ENCODE measurements around the gene IL27RA. TPM values are rescaled to one million over a fixed set of nuclear protein-coding genes. Genes with fewer than 3 reads are reported as not detected.

The IL27RA gene
- polyA plus RNA-seq, 2 of the 4 experiments (the other 2 are of a cell fraction): 3.0 to 4.5 TPM

- CTCF ChIA-PET: interaction anchor here (1.0 to 1.1 kb wide), 2 partner anchors 9 to 11 kb away, joined by 4 to 5 read pairs; no protein-coding TSS in a partner anchor
- Histone ChIP-seq H3K4me3 (peak overlapping the region; percentile 87), H3K9me3 (peaks cover 11% of the 10 kb centered on the region), H3K4me1 (0 out of 3 replicates have a peak, but pooled peaks cover 4% of the 10 kb centered on the region), H3K4me2 (peak overlapping the region; percentile 69), H3K27ac (peak overlapping the region; percentile 99)
- TF ChIP-seq MAX (IDR thresholded peaks at IDR 0.05) (peak; percentile 28; the same call in 1 of the 2 replicates), ZSCAN20 (CRISPR knock-in tag; IDR thresholded peaks at IDR 0.05) (no peak), JUN (IDR thresholded peaks at IDR 0.05) (peak in 1 of 2 experiments; percentile 66; a peak in 1 of 5 replicates), POLR2A (IDR thresholded peaks at IDR 0.05; ENCODE audit: low read length) (peak; percentile 68), CTCF (IDR thresholded peaks at IDR 0.05) (peak; percentile 40; the same call in 2 of the 3 replicates), ESRRA (IDR thresholded peaks at IDR 0.05; ENCODE audit: borderline replicate concordance, low read length) (no peak), PHF8 (IDR thresholded peaks at IDR 0.05; ENCODE audit: borderline replicate concordance, low read depth) (peak; percentile 57; the same call in 1 of the 2 replicates)
- WGBS (ENCODE audit: missing lambda C conversion rate): 1% methylated on average over 17 of the region's 72 CpGs
- DNase-seq (ENCODE audit: low read depth in 1 of 2, low spot score in 1 of 2) (peak; percentile 62 to 67), ATAC-seq (peak; percentile 73 to 89), FAIRE-seq (no peak)
- POLR2A ChIA-PET: no interaction called here
Observed at GRCh38 chr19:14091081-14091812, 59.7 kb downstream of the IL27RA start.

- ATAC-seq (no peak; a peak in 1 of 6 replicates), DNase-seq (ENCODE audit: low read depth in 1 of 2, low spot score in 1 of 2) (no peak), FAIRE-seq (no peak)
- H3K4me3 ChIP-seq: peak overlapping the region; percentile 87
- H3K4me1 ChIP-seq: 0 out of 3 replicates have a peak, but pooled peaks cover 4% of the 10 kb centered on the region
- ChIA-PET CTCF (interaction anchor here (1.0 to 1.1 kb wide), 2 partner anchors 8 to 10 kb away, joined by 4 to 5 read pairs; no protein-coding TSS in a partner anchor), POLR2A (no interaction called here)
- TF ChIP-seq HES2 (IDR thresholded peaks at IDR 0.05) (no peak), POLR2A (IDR thresholded peaks at IDR 0.05; ENCODE audit: low read length) (no peak), MYC (IDR thresholded peaks at IDR 0.05; ENCODE audit: borderline replicate concordance, low read length) (no peak), RFX5 (IDR thresholded peaks at IDR 0.05) (no peak)
- H3K9me3 ChIP-seq: peaks cover 11% of the 10 kb centered on the region
- peak overlapping the region; percentile 69 for H3K4me2 ChIP-seq
- peak overlapping the region; percentile 99 for H3K27ac ChIP-seq
- WGBS (ENCODE audit: missing lambda C conversion rate): 41% methylated on average over 15 of the region's 15 CpGs
Observed at GRCh38 chr19:14091813-14092462, 60.4 kb downstream of the IL27RA start.

GRCh38 chr19:14093117-14093823 lies 61.7 kb downstream of the IL27RA start:
- no peak overlapping the region for H3K27ac ChIP-seq
- peaks cover 11% of the 10 kb centered on the region for H3K9me3 ChIP-seq
- TF ChIP-seq KDM1A (IDR thresholded peaks at IDR 0.05; ENCODE audit: low read depth) (peak; percentile 58; the same call in 1 of the 2 replicates), HEYL (CRISPR knock-in tag; IDR thresholded peaks at IDR 0.05) (no peak)
- POLR2A ChIA-PET: no interaction called here
- 0 out of 3 replicates have a peak, but pooled peaks cover 4% of the 10 kb centered on the region for H3K4me1 ChIP-seq
- no peak overlapping the region for H3K4me2 ChIP-seq
- 96% methylated on average over 9 of the region's 9 CpGs for WGBS (ENCODE audit: missing lambda C conversion rate)
- DNase-seq (ENCODE audit: low read depth in 1 of 2, low spot score in 1 of 2) (no peak), ATAC-seq (no peak), FAIRE-seq (no peak)
- CTCF ChIA-PET: interaction anchor here (2.0 to 3.9 kb wide), 3 partner anchors 18 to 44 kb away, joined by 8 to 25 read pairs (median 8); partner anchors contain the start of gene ASF1B
- no peak overlapping the region for H3K4me3 ChIP-seq

- Histone ChIP-seq H3K27ac (no peak overlapping the region), H3K9me3 (peaks cover 11% of the 10 kb centered on the region), H3K4me1 (0 out of 3 replicates have a peak, but pooled peaks cover 4% of the 10 kb centered on the region), H3K4me3 (no peak overlapping the region), H3K4me2 (no peak overlapping the region)
- ChIA-PET POLR2A (no interaction called here), CTCF (interaction anchor here (2.0 to 3.9 kb wide), 3 partner anchors 19 to 42 kb away, joined by 8 to 25 read pairs (median 8); partner anchors contain the start of gene ASF1B)
- ATAC-seq (no peak), DNase-seq (ENCODE audit: low read depth in 1 of 2, low spot score in 1 of 2) (no peak), FAIRE-seq (no peak)
- TF ChIP-seq SMC3 (IDR thresholded peaks at IDR 0.05) (no peak), ZFP36 (IDR thresholded peaks at IDR 0.05; ENCODE audit: borderline replicate concordance, partially characterized antibody) (peak; percentile 38), ZC3H11A (IDR thresholded peaks at IDR 0.05) (no peak), HOXB5 (CRISPR knock-in tag; IDR thresholded peaks at IDR 0.05) (no peak), EHF (CRISPR knock-in tag; IDR thresholded peaks at IDR 0.05) (no peak), NPAS2 (CRISPR knock-in tag; IDR thresholded peaks at IDR 0.05; ENCODE audit: borderline replicate concordance) (no peak), CHD2 (IDR thresholded peaks at IDR 0.05; ENCODE audit: low read length, partially characterized antibody) (no peak), CBX8 (IDR thresholded peaks at IDR 0.05) (no peak)
- WGBS (ENCODE audit: missing lambda C conversion rate): 94% methylated on average over 7 of the region's 7 CpGs
Observed at GRCh38 chr19:14094854-14095253, 63.3 kb downstream of the IL27RA start.

Measured in A549 (cell line).